ENCODE measurements around the gene GULP1.

- TF ChIP-seq CTCF (IDR thresholded peaks at IDR 0.05; ENCODE audit: poor library complexity, severe bottlenecking) (no peak), REST (IDR thresholded peaks at IDR 0.05; ENCODE audit: borderline replicate concordance) (no peak), TAF1 (IDR thresholded peaks at IDR 0.05; ENCODE audit: low read depth) (no peak), SMC3 (conservative IDR thresholded peaks at IDR 0.05; ENCODE audit: poor library complexity) (no peak), MXI1 (conservative IDR thresholded peaks at IDR 0.05; ENCODE audit: poor library complexity, severe bottlenecking) (no peak), EP300 (conservative IDR thresholded peaks at IDR 0.05; ENCODE audit: poor library complexity, severe bottlenecking) (no peak), EZH2 (IDR thresholded peaks at IDR 0.05; ENCODE audit: borderline replicate concordance, insufficient read depth, low read length, poor library complexity, severe bottlenecking) (no peak)
These were observed 131.1 kb downstream of the GULP1 start for GRCh38 chr2:188422726-188423125.

Data from neural cell (in vitro differentiated cells).